ENCODE results near the gene HOXC9.

Gene HOXC9

GRCh38 chr12:54016478-54016964 is 16.6 kb downstream of the HOXC9 start:
- DNase-seq (ENCODE audit: extremely low read depth, low read depth), result no peak
- TF ChIP-seq CTCF (IDR thresholded peaks at IDR 0.05; ENCODE audit: low read depth, low read length), result no peak

DNA sequence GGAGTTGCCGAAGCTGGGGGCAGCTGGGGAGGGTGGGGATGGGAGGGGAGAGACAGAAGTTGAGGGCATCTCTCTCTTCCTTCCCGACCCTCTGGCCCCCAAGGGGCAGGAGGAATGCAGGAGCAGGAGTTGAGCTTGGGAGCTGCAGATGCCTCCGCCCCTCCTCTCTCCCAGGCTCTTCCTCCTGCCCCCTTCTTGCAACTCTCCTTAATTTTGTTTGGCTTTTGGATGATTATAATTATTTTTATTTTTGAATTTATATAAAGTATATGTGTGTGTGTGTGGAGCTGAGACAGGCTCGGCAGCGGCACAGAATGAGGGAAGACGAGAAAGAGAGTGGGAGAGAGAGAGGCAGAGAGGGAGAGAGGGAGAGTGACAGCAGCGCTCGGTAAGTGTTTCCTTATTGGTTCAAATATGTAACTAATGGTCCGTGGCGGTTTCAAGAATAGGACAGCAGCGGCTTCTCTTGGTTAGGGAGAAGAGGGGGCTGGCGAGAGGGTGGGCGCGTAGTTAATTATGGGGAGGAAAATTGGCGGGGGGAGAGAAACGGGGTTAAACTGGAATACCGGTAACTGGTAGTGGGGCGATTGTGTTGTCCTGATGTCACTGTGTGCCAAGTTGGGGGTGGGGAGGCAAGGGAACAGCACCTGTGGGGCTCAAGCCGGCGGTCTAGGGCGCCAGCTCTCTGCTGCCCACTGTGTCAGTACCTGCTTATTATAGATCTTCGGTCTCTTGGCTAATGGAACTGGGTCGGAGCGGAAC is 17.2 kb downstream of the HOXC9 start:
- TF ChIP-seq CTCF (IDR thresholded peaks at IDR 0.05; ENCODE audit: low read depth, low read length), result no peak
- no peak for DNase-seq (ENCODE audit: extremely low read depth, low read depth)

GRCh38 chr12:54017878-54018467 is 18.0 kb downstream of the HOXC9 start:
- no peak for DNase-seq (ENCODE audit: extremely low read depth, low read depth)
- no peak for TF ChIP-seq CTCF (IDR thresholded peaks at IDR 0.05; ENCODE audit: low read depth, low read length)

GRCh38 chr12:54018468-54018984 is 18.6 kb downstream of the HOXC9 start:
- TF ChIP-seq CTCF (IDR thresholded peaks at IDR 0.05; ENCODE audit: low read depth, low read length), result no peak
- DNase-seq (ENCODE audit: extremely low read depth, low read depth), result no peak

- no peak for DNase-seq (ENCODE audit: extremely low read depth, low read depth)
- no peak for TF ChIP-seq CTCF (IDR thresholded peaks at IDR 0.05; ENCODE audit: low read depth, low read length)
Observed at GRCh38 chr12:54019091-54019811, 19.3 kb downstream of the HOXC9 start.

DNA sequence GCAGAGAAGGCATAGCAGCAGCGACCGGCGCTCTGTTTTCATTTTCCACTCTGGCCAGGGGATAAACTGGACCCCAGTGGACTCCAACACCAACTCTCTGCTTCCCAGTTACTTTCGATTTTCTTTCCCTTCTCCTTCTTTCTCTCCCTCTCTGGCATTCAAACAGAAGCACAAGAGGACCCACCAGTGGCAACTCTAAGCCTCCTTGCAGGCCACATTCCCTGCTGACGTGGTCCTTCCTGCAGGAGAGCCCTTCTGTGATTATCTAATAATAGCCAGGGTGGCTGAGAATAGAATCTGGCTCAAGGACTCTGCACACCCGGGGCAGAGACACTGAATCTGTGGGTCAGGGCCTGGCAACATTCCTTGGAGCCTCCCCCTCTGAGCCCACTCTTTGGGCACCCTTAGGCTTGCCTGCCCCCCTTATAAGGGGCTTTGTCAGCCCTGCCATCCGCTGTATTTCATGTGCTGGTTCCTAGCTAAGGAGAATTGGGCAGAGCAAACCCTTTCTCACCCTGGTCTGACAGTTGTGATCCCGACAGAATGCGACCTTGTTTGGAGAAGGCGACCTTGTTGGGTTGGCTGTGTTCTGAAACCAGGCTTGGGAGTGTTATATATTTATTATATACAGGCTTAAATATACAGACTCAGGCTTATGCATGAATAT is 20.1 kb downstream of the HOXC9 start:
- DNase-seq (ENCODE audit: extremely low read depth, low read depth), result no peak
- TF ChIP-seq CTCF (IDR thresholded peaks at IDR 0.05; ENCODE audit: low read depth, low read length), result no peak
